IMR-90 (cell line): ENCODE results near the gene POLD4. TPM values are rescaled to one million over a fixed set of nuclear protein-coding genes. Genes with fewer than 3 reads are reported as not detected.

Experiments used
- ATAC-seq: fragments of 200-7000 bp; cut with Tn5 transposase; 2 replicates; pipeline ENCODE4 v1.9.1; 2020; ENCODE audit warnings: low read depth, mild to moderate bottlenecking, moderate library complexity
- BruUV-seq: library from RNA; stranded (reverse); fragments of 400-500 nt; replicated peaks from 2 replicates; lab custom pipeline; 2021; lab: Mats Ljungman, UMichigan
- CTCF ChIA-PET: fragments of 300-600 bp; formaldehyde crosslinking; extraction: SDS; loops from one replicate; lab custom pipeline; 2021; ENCODE audit warnings: antibody characterized with exemption; lab: Yijun Ruan, JAX
- POLR2A ChIA-PET: fragments of 300-600 bp; sonication (Branson Sonifier 250); formaldehyde crosslinking; loops from one replicate; lab custom pipeline; 2022; ENCODE audit warnings: antibody characterized with exemption; ENCODE audit not compliant: unreplicated experiment; lab: Charles Lee
- DNase-seq: peaks from one replicate; pipeline ENCODE4 v3.0.0; 2013
- H2AFZ ChIP-seq: replicated peaks from 2 replicates; pipeline ENCODE3; 2013; ENCODE audit warnings: low read length, mild to moderate bottlenecking; ENCODE audit not compliant: poor library complexity
- H2AK5ac ChIP-seq: 2 replicates; pipeline ENCODE4 v1.6.1; 2013; ENCODE audit warnings: low read depth, low read length, inconsistent platforms
- H2AK9ac ChIP-seq: replicated peaks from 2 replicates; pipeline ENCODE3; 2013; ENCODE audit warnings: mild to moderate bottlenecking, low read depth, low read length, moderate library complexity; ENCODE audit not compliant: poor library complexity
- H2BK120ac ChIP-seq: 2 replicates; pipeline ENCODE4 v1.6.1; 2013; ENCODE audit warnings: low read depth, low read length, inconsistent platforms
- H2BK15ac ChIP-seq: 3 replicates; pipeline ENCODE4 v1.6.1; 2013; ENCODE audit warnings: low read depth, low read length, inconsistent platforms
- H2BK20ac ChIP-seq: 2 replicates; pipeline ENCODE4 v1.6.1; 2013; ENCODE audit warnings: low read depth, mild to moderate bottlenecking, inconsistent platforms, low read length, moderate library complexity
- H2BK5ac ChIP-seq: 2 replicates; pipeline ENCODE4 v1.6.1; 2013; ENCODE audit warnings: mild to moderate bottlenecking, low read depth, low read length, inconsistent platforms; ENCODE audit not compliant: poor library complexity, severe bottlenecking
- H3K14ac ChIP-seq: replicated peaks from 2 replicates; pipeline ENCODE4 v1.6.1; 2013; ENCODE audit warnings: low read depth, low read length, inconsistent platforms
- H3K18ac ChIP-seq: 2 replicates; pipeline ENCODE4 v1.6.1; 2013; ENCODE audit warnings: low read depth, low read length, control low read depth
- H3K23ac ChIP-seq: 2 replicates; pipeline ENCODE4 v1.6.1; 2013; ENCODE audit warnings: low read depth, low read length, inconsistent platforms
- H3K27ac ChIP-seq: 2 replicates; pipeline ENCODE4 v1.5.1; 2013; ENCODE audit warnings: mild to moderate bottlenecking, control low read depth, low read length; ENCODE audit not compliant: insufficient read depth
- H3K27me3 ChIP-seq: 2 replicates; pipeline ENCODE4 v1.6.1; 2013; ENCODE audit warnings: low read length; ENCODE audit not compliant: control insufficient read depth, insufficient read depth
- H3K36me3 ChIP-seq: 2 replicates; pipeline ENCODE4 v1.6.1; 2013; ENCODE audit warnings: low read length, mixed read lengths; ENCODE audit not compliant: control insufficient read depth, insufficient read depth
- H3K4ac ChIP-seq: 2 replicates; pipeline ENCODE4 v1.6.1; 2013; ENCODE audit warnings: low read depth, low read length, inconsistent platforms
- H3K4me1 ChIP-seq: 2 replicates; pipeline ENCODE4 v1.6.1; 2013; ENCODE audit warnings: low read length, mixed read lengths; ENCODE audit not compliant: control insufficient read depth, insufficient read depth
- H3K4me2 ChIP-seq: 2 replicates; pipeline ENCODE4 v1.6.1; 2013; ENCODE audit warnings: low read depth, mild to moderate bottlenecking, control low read depth, low read length, moderate library complexity
- H3K4me3 ChIP-seq: 2 replicates; pipeline ENCODE4 v1.5.1; 2013; ENCODE audit warnings: low read depth, mild to moderate bottlenecking, control low read depth, low read length, moderate library complexity; ENCODE audit not compliant: insufficient read depth
- H3K56ac ChIP-seq: 2 replicates; pipeline ENCODE4 v1.6.1; 2013; ENCODE audit warnings: low read length, inconsistent platforms; ENCODE audit not compliant: insufficient read depth; ENCODE audit errors: extremely low read depth
- H3K79me1 ChIP-seq, 2 experiments: 2 replicates each; pipeline ENCODE4 v1.6.1; 2013; ENCODE audit warnings: low read length in 2 of 2, inconsistent platforms in 1 of 2, low read depth in 1 of 2
- H3K9ac ChIP-seq: 2 replicates; pipeline ENCODE4 v1.6.1; 2013; ENCODE audit warnings: low read depth, low read length, control low read depth
- H3K9me1 ChIP-seq: 2 replicates; pipeline ENCODE4 v1.6.1; 2013; ENCODE audit warnings: low read length, inconsistent platforms; ENCODE audit not compliant: insufficient read depth
- H3K9me3 ChIP-seq: 2 replicates; pipeline ENCODE4 v1.6.1; 2013; ENCODE audit warnings: low read length; ENCODE audit not compliant: control insufficient read depth, insufficient read depth
- H4K20me1 ChIP-seq: 2 replicates; pipeline ENCODE4 v1.6.1; 2013; ENCODE audit warnings: low read length, inconsistent platforms; ENCODE audit not compliant: insufficient read depth
- H4K5ac ChIP-seq: 2 replicates; pipeline ENCODE4 v1.6.1; 2013; ENCODE audit warnings: mild to moderate bottlenecking, low read depth, low read length, control low read depth
- H4K8ac ChIP-seq, 2 experiments: 2 replicates each; pipeline ENCODE4 v1.6.1; 2013; ENCODE audit warnings: low read depth in 2 of 2, low read length in 2 of 2, control low read depth in 1 of 2, inconsistent platforms in 1 of 2
- H4K91ac ChIP-seq: 2 replicates; pipeline ENCODE4 v1.6.1; 2013; ENCODE audit warnings: low read depth, low read length, inconsistent platforms; ENCODE audit not compliant: insufficient read depth
- BHLHE40 ChIP-seq: fragments of 150-350 bp; IDR thresholded peaks from 2 replicates; pipeline ENCODE4 v1.6.1; 2016; ENCODE audit warnings: mild to moderate bottlenecking, low read depth, low read length
- CEBPB ChIP-seq: IDR thresholded peaks from 2 replicates; pipeline ENCODE4 v1.6.1; 2012; ENCODE audit warnings: low read depth, low read length, improper control_type of control experiment
- MAFK ChIP-seq: IDR thresholded peaks from 2 replicates; pipeline ENCODE4 v1.6.1; 2012; ENCODE audit warnings: low read depth, low read length, improper control_type of control experiment
- MAZ ChIP-seq: IDR thresholded peaks from 2 replicates; pipeline ENCODE4 v1.6.1; 2012; ENCODE audit warnings: low read depth, mild to moderate bottlenecking, low read length, improper control_type of control experiment, moderate library complexity, borderline replicate concordance
- NFE2L2 ChIP-seq: fragments of 150-350 bp; IDR thresholded peaks from 2 replicates; pipeline ENCODE4 v1.6.1; 2016; ENCODE audit warnings: low read depth, mild to moderate bottlenecking, low read length
- POLR2A ChIP-seq: IDR thresholded peaks from 2 replicates; pipeline ENCODE4 v1.6.1; 2012; ENCODE audit warnings: mild to moderate bottlenecking, low read depth, low read length
- RAD21 ChIP-seq: IDR thresholded peaks from 2 replicates; pipeline ENCODE4 v1.6.1; 2012; ENCODE audit warnings: low read length, improper control_type of control experiment
- RCOR1 ChIP-seq: IDR thresholded peaks from 2 replicates; pipeline ENCODE4 v1.6.1; 2012; ENCODE audit warnings: mild to moderate bottlenecking, low read length, improper control_type of control experiment; ENCODE audit not compliant: insufficient replicate concordance
- SMC3 ChIP-seq: fragments of 150-350 bp; IDR thresholded peaks from 2 replicates; pipeline ENCODE4 v1.6.1; 2016; ENCODE audit warnings: low read depth, mild to moderate bottlenecking, antibody characterized with exemption, low read length, moderate library complexity
- USF2 ChIP-seq: fragments of 150-350 bp; IDR thresholded peaks from 2 replicates; pipeline ENCODE4 v1.6.1; 2017; ENCODE audit warnings: mild to moderate bottlenecking, antibody characterized with exemption, low read length, low read depth
- WGBS, 2 experiments: methylation state at CpG; one replicate each; pipeline versions ENCODE4 v1.1.5 to v1.1.7; 2013; ENCODE audit warnings: missing lambda C conversion rate in 2 of 2; ENCODE audit not compliant: insufficient read length in 1 of 2; ENCODE audit errors: extremely low coverage in 2 of 2; 5-methylcytosine and 5-hydroxymethylcytosine counted together
- dilution Hi-C: fragments of 300-500 bp; cut with HindIII; formaldehyde crosslinking; loops from one replicate; pipeline ENCODE4 v1.14.3; 2018; ENCODE audit warnings: low sequenced_read_pairs; ENCODE audit not compliant: unreplicated experiment
- in situ Hi-C: fragments of 300-500 bp; cut with MboI; formaldehyde crosslinking; loops from 3 replicates; pipeline ENCODE4 v1.14.3; 2019; ENCODE audit warnings: low sequenced_read_pairs, inconsistent platforms, mixed read lengths
- intact Hi-C: fragments of 100-400 bp; cut with micrococcal nuclease; formaldehyde crosslinking; loops from 2 replicates; pipeline ENCODE4 v1.10.0; 2022
- polyA plus RNA-seq, 3 experiments: library from polyadenylated mRNA; depleted of rRNA; stranded (reverse); fragments of >200 nt; gene quantifications; 2 replicates each; pipeline ENCODE4 v1.2.3, GENCODE V29; 2012; ENCODE audit warnings: low replicate concordance in 1 of 3
- total RNA-seq: library from RNA; depleted of rRNA; stranded (reverse); fragments of >200 nt; gene quantifications from 2 replicates; pipeline ENCODE4 v1.2.3, GENCODE V29; 2012
- TF ChIP-seq, protein P1 (sequence below): conservative IDR thresholded peaks from 2 replicates; pipeline ENCODE4 v1.5.1; 2012; ENCODE audit warnings: mild to moderate bottlenecking, low read depth, low read length, improper control_type of control experiment

The POLD4 gene
- total and polyA plus RNA-seq, 2 of the 4 experiments (the other 2 are of a cell fraction), result 46.4 to 133 TPM

DNA sequence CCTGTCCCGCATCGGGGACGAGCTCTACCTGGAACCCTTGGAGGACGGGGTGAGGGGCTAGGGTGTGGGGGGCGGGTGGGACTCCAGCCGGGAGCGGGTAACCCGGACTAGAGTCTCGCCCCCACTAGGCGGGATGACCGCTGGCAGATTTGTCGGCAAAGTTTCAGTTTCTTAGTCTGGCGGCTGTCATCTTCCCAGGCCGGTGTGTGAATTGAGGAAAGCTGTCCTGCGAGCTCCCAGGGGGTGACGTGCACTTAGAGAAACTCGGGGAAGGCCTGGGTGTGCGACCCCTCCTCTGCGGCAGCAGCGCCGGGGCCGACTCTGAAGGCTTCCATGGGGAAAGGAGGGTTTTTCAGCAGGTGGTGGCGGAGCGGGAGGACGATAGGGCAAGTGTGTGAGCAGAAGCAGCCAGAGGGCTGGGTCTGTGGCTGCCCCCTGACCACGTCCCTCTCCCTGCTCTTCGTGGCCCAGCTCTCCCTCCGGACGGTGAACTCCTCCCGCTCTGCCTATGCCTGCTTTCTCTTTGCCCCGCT lies 38.9 kb upstream of the POLD4 start (continued):
- TF ChIP-seq CEBPB, result no peak

DNA sequence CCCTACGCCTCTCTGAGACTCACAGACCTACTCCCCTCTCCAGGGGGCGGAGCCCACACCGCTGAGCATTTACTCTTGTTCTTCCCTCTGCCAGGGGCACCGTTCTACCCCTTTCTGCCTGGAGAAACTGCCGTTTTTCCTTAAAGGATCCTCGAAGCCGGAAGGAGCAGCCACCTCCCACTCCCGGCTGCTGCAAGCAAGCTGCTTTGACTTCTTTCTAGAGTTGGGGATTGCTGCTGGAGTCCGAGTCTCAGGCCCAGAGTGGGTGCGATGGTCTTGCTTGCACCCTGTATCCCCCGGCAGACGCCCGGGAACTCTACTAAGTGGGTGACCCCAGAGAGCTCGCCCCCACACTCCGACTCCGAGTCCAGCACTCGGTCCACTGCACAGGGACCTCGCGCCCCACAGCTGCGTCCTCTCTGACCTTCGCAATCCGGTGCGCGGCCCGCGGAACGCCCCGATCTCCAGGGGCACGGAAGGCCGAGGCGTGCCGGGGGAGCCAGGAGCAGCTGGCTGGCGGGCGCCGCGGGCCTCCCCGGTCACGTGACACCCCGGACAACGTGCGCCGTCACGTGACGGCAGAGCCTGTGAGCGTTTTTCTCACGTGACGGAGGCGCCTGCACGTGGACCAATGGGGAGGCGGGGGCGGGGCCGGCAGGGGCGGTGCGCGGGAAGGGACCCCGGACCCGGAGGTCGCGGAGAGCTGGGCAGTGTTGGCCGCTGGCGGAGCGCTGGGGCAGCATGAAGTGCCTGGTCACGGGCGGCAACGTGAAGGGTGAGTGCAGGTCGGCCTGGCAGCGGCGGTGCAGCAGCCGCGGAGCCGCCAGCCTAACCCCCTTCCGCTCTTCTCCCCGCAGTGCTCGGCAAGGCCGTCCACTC lies 38.2 kb upstream of the POLD4 start, which contains the start of gene RAD9A:
Gene RAD9A (plus strand): TSS at position 683 of the 879 bp plus-strand sequence. CDS start 59 bp downstream, at position 742.
- Histone ChIP-seq H3K14ac (peak within 1 kb of the TSS; percentile 88), H3K9me3 (no peaks in the 10 kb centered on the region), H2BK20ac (no peak within 1 kb of the TSS), H2BK15ac (no peak within 1 kb of the TSS; the same call in 2 of the 3 replicates), H2AK5ac (peak within 1 kb of the TSS; percentile 61), H3K79me1 (peaks cover 10 to 30% of the 10 kb centered on the region in 2 experiments; a peak in 3 of 4 replicates), H3K4me1 (peaks cover 3% of the 10 kb centered on the region), H3K4me2 (peak within 1 kb of the TSS; percentile 90), H2AFZ (peak within 1 kb of the TSS; percentile 99), H3K36me3 (peaks cover 8% of the 10 kb centered on the region; the same call in 1 of the 2 replicates), H3K56ac (peak within 1 kb of the TSS; percentile 79), H2BK120ac (peak within 1 kb of the TSS; percentile 53), H3K4me3 (peak within 1 kb of the TSS; percentile 93), H2BK5ac (peak within 1 kb of the TSS; percentile 74), H4K8ac (peak within 1 kb of the TSS; percentile 83 to 85; a peak in 3 of 4 replicates), H4K20me1 (peaks cover 5% of the 10 kb centered on the region; the same call in 1 of the 2 replicates), H3K9ac (peak within 1 kb of the TSS; percentile 86), H2AK9ac (peak within 1 kb of the TSS; percentile 99), H4K91ac (peak within 1 kb of the TSS; percentile 87), H3K18ac (peak within 1 kb of the TSS; percentile 54; the same call in 1 of the 2 replicates), H3K4ac (peak within 1 kb of the TSS; percentile 90), H3K9me1 (no peaks in the 10 kb centered on the region; the same call in 1 of the 2 replicates), H3K23ac (peak within 1 kb of the TSS; percentile 71), H3K27me3 (no peaks in the 10 kb centered on the region; the same call in 1 of the 2 replicates), H3K27ac (peak within 1 kb of the TSS; percentile 92), H4K5ac (peak within 1 kb of the TSS; percentile 63; the same call in 1 of the 2 replicates)
- peak; percentile 91 for DNase-seq
- intact Hi-C loops, result no loop called here
- WGBS, 2 experiments, result 2% methylated on average over 34 of the region's 75 CpGs; no CpG with 5 or more reads in 1 of the 2 experiments
- dilution Hi-C loops, result no loop called here
- ATAC-seq, result peak; percentile 86
- BruUV-seq, result no TSS peak
- POLR2A ChIA-PET, result interaction anchor here (0.6 to 1.3 kb wide), 3 partner anchors 11 to 536 kb away, joined by 3 to 5 read pairs (median 3); no protein-coding TSS in a partner anchor
- CTCF ChIA-PET, result interaction anchor here (0.5 to 1.2 kb wide), 3 partner anchors 9 to 105 kb away, joined by 3 to 8 read pairs (median 4); no protein-coding TSS in a partner anchor
- in situ Hi-C loops, result no loop called here
- TF ChIP-seq, protein P1, sequence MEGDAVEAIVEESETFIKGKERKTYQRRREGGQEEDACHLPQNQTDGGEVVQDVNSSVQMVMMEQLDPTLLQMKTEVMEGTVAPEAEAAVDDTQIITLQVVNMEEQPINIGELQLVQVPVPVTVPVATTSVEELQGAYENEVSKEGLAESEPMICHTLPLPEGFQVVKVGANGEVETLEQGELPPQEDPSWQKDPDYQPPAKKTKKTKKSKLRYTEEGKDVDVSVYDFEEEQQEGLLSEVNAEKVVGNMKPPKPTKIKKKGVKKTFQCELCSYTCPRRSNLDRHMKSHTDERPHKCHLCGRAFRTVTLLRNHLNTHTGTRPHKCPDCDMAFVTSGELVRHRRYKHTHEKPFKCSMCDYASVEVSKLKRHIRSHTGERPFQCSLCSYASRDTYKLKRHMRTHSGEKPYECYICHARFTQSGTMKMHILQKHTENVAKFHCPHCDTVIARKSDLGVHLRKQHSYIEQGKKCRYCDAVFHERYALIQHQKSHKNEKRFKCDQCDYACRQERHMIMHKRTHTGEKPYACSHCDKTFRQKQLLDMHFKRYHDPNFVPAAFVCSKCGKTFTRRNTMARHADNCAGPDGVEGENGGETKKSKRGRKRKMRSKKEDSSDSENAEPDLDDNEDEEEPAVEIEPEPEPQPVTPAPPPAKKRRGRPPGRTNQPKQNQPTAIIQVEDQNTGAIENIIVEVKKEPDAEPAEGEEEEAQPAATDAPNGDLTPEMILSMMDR, result no peak
- TF ChIP-seq RCOR1 (no peak), CEBPB (no peak), BHLHE40 (peak; percentile 96), MAZ (no peak; the same call in 1 of the 2 replicates), POLR2A (peak; percentile 17; the same call in 1 of the 2 replicates), RAD21 (no peak), NFE2L2 (no peak), MAFK (no peak), SMC3 (no peak), USF2 (peak; percentile 100)
